Liver (tissue), 9 donors: Measurements from ENCODE around the gene MUSK. TPM values are rescaled to one million over a fixed set of nuclear protein-coding genes. Genes with fewer than 3 reads are reported as not detected.

ENCODE experiments used
- DNase-seq: peaks from one replicate; pipeline ENCODE4 v3.0.0-alpha.2; 2017; ENCODE audit warnings: low spot score
- H3K27ac ChIP-seq, 2 donors: one replicate each; pipeline ENCODE4 v1.7.0; 2013; ENCODE audit warnings: inconsistent platforms in 2 of 2, low read length in 2 of 2, control low read depth in 1 of 2, low read depth in 1 of 2, mild to moderate bottlenecking in 1 of 2
- H3K27me3 ChIP-seq, 4 donors: one replicate each; pipeline versions ENCODE4 v1.6.1 to v1.7.0; 2013; ENCODE audit warnings: low read length in 3 of 4, inconsistent platforms in 1 of 4, mild to moderate bottlenecking in 1 of 4, moderate library complexity in 1 of 4; ENCODE audit not compliant: control insufficient read depth in 4 of 4, insufficient read depth in 4 of 4
- H3K36me3 ChIP-seq, 4 donors: one replicate each; pipeline versions ENCODE4 v1.6.1 to v1.7.0; 2013; ENCODE audit warnings: low read length in 3 of 4, mild to moderate bottlenecking in 3 of 4, low read depth in 1 of 4, moderate library complexity in 1 of 4; ENCODE audit not compliant: control insufficient read depth in 4 of 4, insufficient read depth in 3 of 4
- H3K4me1 ChIP-seq, 4 donors: one replicate each; pipeline versions ENCODE4 v1.6.1 to v1.7.0; 2013; ENCODE audit warnings: low read length in 3 of 4, mild to moderate bottlenecking in 3 of 4, moderate library complexity in 1 of 4; ENCODE audit not compliant: control insufficient read depth in 4 of 4, insufficient read depth in 4 of 4
- H3K4me3 ChIP-seq, 3 donors: one replicate each; pipeline versions ENCODE4 v1.6.1 to v1.7.0; 2013; ENCODE audit warnings: low read length in 3 of 3, control low read depth in 1 of 3, low read depth in 1 of 3, mild to moderate bottlenecking in 1 of 3
- H3K9ac ChIP-seq, 2 donors: one replicate each; pipeline ENCODE4 v1.7.0; 2013; ENCODE audit warnings: low read length in 2 of 2, mild to moderate bottlenecking in 2 of 2, moderate library complexity in 2 of 2, control low read depth in 1 of 2, low read depth in 1 of 2
- H3K9me3 ChIP-seq, 4 donors: one replicate each; pipeline versions ENCODE4 v1.6.1 to v1.7.0; 2013; ENCODE audit warnings: low read length in 3 of 4; ENCODE audit not compliant: control insufficient read depth in 4 of 4
- EGR1 ChIP-seq, 2 donors: IDR thresholded peaks; 2 replicates each; pipeline ENCODE4 v1.6.1; 2016 to 2018; ENCODE audit warnings: antibody characterized with exemption in 2 of 2, low read depth in 2 of 2
- FOXA1 ChIP-seq: IDR thresholded peaks from 2 replicates; pipeline ENCODE4 v1.6.1; 2016; ENCODE audit warnings: antibody characterized with exemption
- FOXA2 ChIP-seq: IDR thresholded peaks from 2 replicates; pipeline ENCODE4 v1.6.1; 2016; ENCODE audit warnings: antibody characterized with exemption
- GABPA ChIP-seq, 2 donors: IDR thresholded peaks in 1 of 2; conservative IDR thresholded peaks in 1 of 2; 2 replicates each; pipeline ENCODE4 v1.6.1; 2016; ENCODE audit warnings: antibody characterized with exemption in 2 of 2, mild to moderate bottlenecking in 1 of 2, moderate library complexity in 1 of 2
- HNF4A ChIP-seq, 2 donors: conservative IDR thresholded peaks; 2 replicates each; pipeline ENCODE4 v1.6.1; 2016; ENCODE audit warnings: antibody characterized with exemption in 2 of 2, mild to moderate bottlenecking in 2 of 2
- HNF4G ChIP-seq: IDR thresholded peaks from 2 replicates; pipeline ENCODE4 v1.6.1; 2016; ENCODE audit warnings: antibody characterized with exemption
- JUND ChIP-seq, 2 donors: IDR thresholded peaks; 2 replicates each; pipeline ENCODE4 v1.6.1; 2016; ENCODE audit warnings: antibody characterized with exemption in 2 of 2
- RAD21 ChIP-seq, 2 donors: IDR thresholded peaks; 2 replicates each; pipeline ENCODE4 v1.6.1; 2016; ENCODE audit warnings: antibody characterized with exemption in 2 of 2, mild to moderate bottlenecking in 2 of 2
- RXRA ChIP-seq, 2 donors: IDR thresholded peaks; 2 replicates each; pipeline ENCODE4 v1.6.1; 2017 to 2018; ENCODE audit warnings: antibody characterized with exemption in 2 of 2, mild to moderate bottlenecking in 1 of 2
- SP1 ChIP-seq: IDR thresholded peaks from 2 replicates; pipeline ENCODE4 v1.6.1; 2018; ENCODE audit warnings: antibody characterized with exemption, mild to moderate bottlenecking
- TAF1 ChIP-seq: conservative IDR thresholded peaks from 2 replicates; pipeline ENCODE4 v1.6.1; 2016; ENCODE audit warnings: antibody characterized with exemption, mild to moderate bottlenecking
- WGBS: extraction: QIAGEN DNeasy Blood & Tissue Kit; methylation state at CpG from one replicate; pipeline ENCODE4 v1.1.7; 2013; 5-methylcytosine and 5-hydroxymethylcytosine counted together
- polyA plus RNA-seq, 2 donors: library from polyadenylated mRNA; stranded (reverse) in 1 of 2; unstranded in 1 of 2; fragments of 200-250 nt in 1 of 2; fragments of >200 nt in 1 of 2; fragmentation: Nextera tagmentation in 1 of 2; extraction: Ambion mirVana in 1 of 2; gene quantifications; one replicate each; pipeline versions ENCODE4 v1.2.1 to v1.2.3, GENCODE V29; 2013 to 2015
- total RNA-seq, 2 donors: library from RNA; depleted of rRNA; stranded (reverse); fragments of >200 nt; gene quantifications; one replicate each; pipeline ENCODE4 v1.2.3, GENCODE V29; 2014
- TF ChIP-seq, protein P1 (sequence below): IDR thresholded peaks from 2 replicates; pipeline ENCODE4 v1.6.1; 2016; ENCODE audit warnings: antibody characterized with exemption
- TF ChIP-seq, protein P2 (sequence below): IDR thresholded peaks from 2 replicates; pipeline ENCODE4 v1.6.1; 2016; ENCODE audit warnings: antibody characterized with exemption
- TF ChIP-seq, protein P3 (sequence below): IDR thresholded peaks from 2 replicates; pipeline ENCODE4 v1.6.1; 2016; ENCODE audit warnings: antibody characterized with exemption
- TF ChIP-seq, protein P4 (sequence below): fragments of 150-350 bp; IDR thresholded peaks from 2 replicates; pipeline ENCODE4 v1.5.1; 2017; ENCODE audit warnings: improper control_type of control experiment, low read depth, low read length; ENCODE audit not compliant: missing input control
- TF ChIP-seq, protein P5 (sequence below): IDR thresholded peaks from 2 replicates; pipeline ENCODE4 v1.6.1; 2016; ENCODE audit warnings: antibody characterized with exemption, mild to moderate bottlenecking
- donor health status: healthy.
- donor health status: healthy.
- donor health status: healthy.
- donor health status: healthy.
- donor health status: healthy.

MUSK gene
- total and polyA plus RNA-seq, 4 donors: 0.05 to 0.17 (median 0.10) TPM; not detected in 1

DNA sequence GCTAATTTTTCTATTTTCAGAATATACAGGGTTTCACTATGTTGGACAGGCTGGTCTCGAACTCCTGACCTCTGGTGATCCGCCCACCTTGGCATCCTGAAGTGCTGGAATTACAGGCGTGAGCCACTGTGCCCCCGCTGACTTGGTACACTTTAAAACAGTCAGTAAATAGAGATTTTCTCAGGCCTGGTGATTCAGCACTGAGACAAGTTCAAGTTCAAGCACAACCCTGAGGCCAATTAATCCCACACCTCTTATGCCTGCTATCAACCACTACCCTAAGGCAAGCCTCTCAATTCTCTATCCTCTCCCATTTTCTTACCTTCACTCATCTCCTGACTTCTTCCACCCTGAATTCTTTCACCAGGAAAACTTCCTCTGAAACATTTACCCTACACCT, 18.9 kb downstream of the MUSK start (continued):
- TF ChIP-seq, protein P1, sequence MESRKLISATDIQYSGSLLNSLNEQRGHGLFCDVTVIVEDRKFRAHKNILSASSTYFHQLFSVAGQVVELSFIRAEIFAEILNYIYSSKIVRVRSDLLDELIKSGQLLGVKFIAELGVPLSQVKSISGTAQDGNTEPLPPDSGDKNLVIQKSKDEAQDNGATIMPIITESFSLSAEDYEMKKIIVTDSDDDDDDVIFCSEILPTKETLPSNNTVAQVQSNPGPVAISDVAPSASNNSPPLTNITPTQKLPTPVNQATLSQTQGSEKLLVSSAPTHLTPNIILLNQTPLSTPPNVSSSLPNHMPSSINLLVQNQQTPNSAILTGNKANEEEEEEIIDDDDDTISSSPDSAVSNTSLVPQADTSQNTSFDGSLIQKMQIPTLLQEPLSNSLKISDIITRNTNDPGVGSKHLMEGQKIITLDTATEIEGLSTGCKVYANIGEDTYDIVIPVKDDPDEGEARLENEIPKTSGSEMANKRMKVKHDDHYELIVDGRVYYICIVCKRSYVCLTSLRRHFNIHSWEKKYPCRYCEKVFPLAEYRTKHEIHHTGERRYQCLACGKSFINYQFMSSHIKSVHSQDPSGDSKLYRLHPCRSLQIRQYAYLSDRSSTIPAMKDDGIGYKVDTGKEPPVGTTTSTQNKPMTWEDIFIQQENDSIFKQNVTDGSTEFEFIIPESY: no peak
- no peak for TF ChIP-seq FOXA2

DNA sequence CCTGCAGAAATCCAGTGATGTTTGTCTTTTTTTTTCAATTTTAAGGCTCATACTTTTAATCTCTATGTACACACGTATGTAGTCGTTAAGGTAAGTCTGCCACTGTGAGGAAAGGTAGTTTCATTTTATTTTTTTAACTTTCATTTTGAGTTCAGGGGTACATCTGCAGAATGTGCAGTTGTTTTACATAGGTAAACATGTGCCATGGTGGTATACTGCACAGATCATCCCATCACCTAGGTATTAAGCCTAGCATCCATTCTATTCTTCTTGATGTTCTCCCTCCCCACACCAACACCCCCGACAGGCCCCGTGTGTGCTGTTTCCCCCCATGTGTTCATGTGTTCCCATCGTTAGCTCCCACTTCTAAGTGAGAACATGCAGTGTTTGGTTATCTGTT, 19.7 kb downstream of the MUSK start:
- Histone ChIP-seq H3K9ac (no peak overlapping the region), H3K36me3 (no peaks in the 10 kb centered on the region), H3K4me3 (no peak overlapping the region), H3K27me3 (no peaks in the 10 kb centered on the region), H3K4me1 (no peaks in the 10 kb centered on the region), H3K27ac (no peak overlapping the region), H3K9me3 (no peaks in the 10 kb centered on the region)
- TF ChIP-seq FOXA2: no peak
- no peak for TF ChIP-seq SP1
- no peak for TF ChIP-seq FOXA1
- no peak for TF ChIP-seq GABPA (IDR thresholded peaks at IDR 0.05 in 1 of 2, conservative IDR thresholded peaks at IDR 0.05 in 1 of 2)
- no peak for TF ChIP-seq RXRA (IDR thresholded peaks at IDR 0.05)
- TF ChIP-seq JUND (IDR thresholded peaks at IDR 0.05): no peak
- TF ChIP-seq, protein P2, sequence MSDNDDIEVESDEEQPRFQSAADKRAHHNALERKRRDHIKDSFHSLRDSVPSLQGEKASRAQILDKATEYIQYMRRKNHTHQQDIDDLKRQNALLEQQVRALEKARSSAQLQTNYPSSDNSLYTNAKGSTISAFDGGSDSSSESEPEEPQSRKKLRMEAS: no peak
- no peak for TF ChIP-seq HNF4G
- TF ChIP-seq, protein P3, sequence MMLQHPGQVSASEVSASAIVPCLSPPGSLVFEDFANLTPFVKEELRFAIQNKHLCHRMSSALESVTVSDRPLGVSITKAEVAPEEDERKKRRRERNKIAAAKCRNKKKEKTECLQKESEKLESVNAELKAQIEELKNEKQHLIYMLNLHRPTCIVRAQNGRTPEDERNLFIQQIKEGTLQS: no peak
- TF ChIP-seq, protein P1: no peak
- no peak for TF ChIP-seq RAD21 (IDR thresholded peaks at IDR 0.05)
- TF ChIP-seq, protein P4, sequence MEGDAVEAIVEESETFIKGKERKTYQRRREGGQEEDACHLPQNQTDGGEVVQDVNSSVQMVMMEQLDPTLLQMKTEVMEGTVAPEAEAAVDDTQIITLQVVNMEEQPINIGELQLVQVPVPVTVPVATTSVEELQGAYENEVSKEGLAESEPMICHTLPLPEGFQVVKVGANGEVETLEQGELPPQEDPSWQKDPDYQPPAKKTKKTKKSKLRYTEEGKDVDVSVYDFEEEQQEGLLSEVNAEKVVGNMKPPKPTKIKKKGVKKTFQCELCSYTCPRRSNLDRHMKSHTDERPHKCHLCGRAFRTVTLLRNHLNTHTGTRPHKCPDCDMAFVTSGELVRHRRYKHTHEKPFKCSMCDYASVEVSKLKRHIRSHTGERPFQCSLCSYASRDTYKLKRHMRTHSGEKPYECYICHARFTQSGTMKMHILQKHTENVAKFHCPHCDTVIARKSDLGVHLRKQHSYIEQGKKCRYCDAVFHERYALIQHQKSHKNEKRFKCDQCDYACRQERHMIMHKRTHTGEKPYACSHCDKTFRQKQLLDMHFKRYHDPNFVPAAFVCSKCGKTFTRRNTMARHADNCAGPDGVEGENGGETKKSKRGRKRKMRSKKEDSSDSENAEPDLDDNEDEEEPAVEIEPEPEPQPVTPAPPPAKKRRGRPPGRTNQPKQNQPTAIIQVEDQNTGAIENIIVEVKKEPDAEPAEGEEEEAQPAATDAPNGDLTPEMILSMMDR: no peak
- no peak for TF ChIP-seq EGR1 (IDR thresholded peaks at IDR 0.05; ENCODE audit: low read depth in 2 of 2)
- no peak for TF ChIP-seq HNF4A (conservative IDR thresholded peaks at IDR 0.05)
- no peak for TF ChIP-seq TAF1
- TF ChIP-seq, protein P5, sequence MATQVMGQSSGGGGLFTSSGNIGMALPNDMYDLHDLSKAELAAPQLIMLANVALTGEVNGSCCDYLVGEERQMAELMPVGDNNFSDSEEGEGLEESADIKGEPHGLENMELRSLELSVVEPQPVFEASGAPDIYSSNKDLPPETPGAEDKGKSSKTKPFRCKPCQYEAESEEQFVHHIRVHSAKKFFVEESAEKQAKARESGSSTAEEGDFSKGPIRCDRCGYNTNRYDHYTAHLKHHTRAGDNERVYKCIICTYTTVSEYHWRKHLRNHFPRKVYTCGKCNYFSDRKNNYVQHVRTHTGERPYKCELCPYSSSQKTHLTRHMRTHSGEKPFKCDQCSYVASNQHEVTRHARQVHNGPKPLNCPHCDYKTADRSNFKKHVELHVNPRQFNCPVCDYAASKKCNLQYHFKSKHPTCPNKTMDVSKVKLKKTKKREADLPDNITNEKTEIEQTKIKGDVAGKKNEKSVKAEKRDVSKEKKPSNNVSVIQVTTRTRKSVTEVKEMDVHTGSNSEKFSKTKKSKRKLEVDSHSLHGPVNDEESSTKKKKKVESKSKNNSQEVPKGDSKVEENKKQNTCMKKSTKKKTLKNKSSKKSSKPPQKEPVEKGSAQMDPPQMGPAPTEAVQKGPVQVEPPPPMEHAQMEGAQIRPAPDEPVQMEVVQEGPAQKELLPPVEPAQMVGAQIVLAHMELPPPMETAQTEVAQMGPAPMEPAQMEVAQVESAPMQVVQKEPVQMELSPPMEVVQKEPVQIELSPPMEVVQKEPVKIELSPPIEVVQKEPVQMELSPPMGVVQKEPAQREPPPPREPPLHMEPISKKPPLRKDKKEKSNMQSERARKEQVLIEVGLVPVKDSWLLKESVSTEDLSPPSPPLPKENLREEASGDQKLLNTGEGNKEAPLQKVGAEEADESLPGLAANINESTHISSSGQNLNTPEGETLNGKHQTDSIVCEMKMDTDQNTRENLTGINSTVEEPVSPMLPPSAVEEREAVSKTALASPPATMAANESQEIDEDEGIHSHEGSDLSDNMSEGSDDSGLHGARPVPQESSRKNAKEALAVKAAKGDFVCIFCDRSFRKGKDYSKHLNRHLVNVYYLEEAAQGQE: no peak
- no peak for DNase-seq
- WGBS: 86% methylated on average over 5 of the region's 5 CpGs
